HCT116 (cell line): ENCODE measurements around the gene PIGH. TPM values are rescaled to one million over a fixed set of nuclear protein-coding genes. Genes with fewer than 3 reads are reported as not detected.

Source experiments
- ATAC-seq: fragments of 200-7000 bp; cut with Tn5 transposase; 2 replicates; pipeline ENCODE4 v1.9.1; 2020; ENCODE audit warnings: mild to moderate bottlenecking, moderate library complexity
- BruUV-seq: library from RNA; stranded (reverse); fragments of 400-500 nt; replicated peaks from 2 replicates; lab custom pipeline; 2021; lab: Mats Ljungman, UMichigan
- CTCF ChIA-PET: fragments of 300-600 bp; sonication (Branson Sonifier 250); formaldehyde crosslinking; loops from one replicate; lab custom pipeline; 2021; ENCODE audit warnings: antibody characterized with exemption; lab: Charles Lee
- POLR2A ChIA-PET: fragments of 300-600, 350-600 bp; sonication (Branson Sonifier 250); formaldehyde crosslinking; loops from one replicate; lab custom pipeline; 2021; ENCODE audit warnings: antibody characterized with exemption; lab: Charles Lee
- RAD21 ChIA-PET, 2 experiments: fragments of 300-600 bp; sonication (Branson Sonifier 250); formaldehyde crosslinking; loops; one replicate each; lab custom pipeline; 2023; ENCODE audit warnings: low total read pairs in 2 of 2; ENCODE audit not compliant: uncharacterized antibody in 2 of 2, unreplicated experiment in 2 of 2, low non-redundant PET in 1 of 2; lab: Charles Lee
- DNase-seq: peaks from one replicate; pipeline ENCODE4 v3.0.0-alpha.2; 2010; ENCODE audit warnings: low read depth, low spot score
- H2AFZ ChIP-seq: fragments of 200-600 bp; shearing (Covaris generic), sonication (generic); 2 replicates; pipeline ENCODE4 v1.6.1; 2017; ENCODE audit warnings: low read depth, mixed run types, mixed read lengths, antibody characterized with exemption, low read length; ENCODE audit not compliant: poor library complexity, severe bottlenecking
- H3K27ac ChIP-seq: 2 replicates; pipeline ENCODE4 v1.5.1; 2012; ENCODE audit warnings: low read depth, low read length
- H3K27me3 ChIP-seq: fragments of 200-600 bp; sonication (generic); 2 replicates; pipeline ENCODE4 v1.6.1; 2016; ENCODE audit warnings: mixed run types, low read length, mixed read lengths; ENCODE audit not compliant: insufficient read depth
- H3K36me3 ChIP-seq, 2 experiments: fragments of 200-500 bp in 1 of 2; fragments of 200-600 bp in 1 of 2; sonication (Bioruptor generic) in 1 of 2; sonication (generic) in 1 of 2; 2 replicates each; pipeline versions ENCODE4 v1.5.1 to v1.6.1; 2014 to 2016; ENCODE audit warnings: low read length in 2 of 2, inconsistent platforms in 1 of 2, mixed read lengths in 1 of 2, mixed run types in 1 of 2; ENCODE audit not compliant: insufficient read depth in 2 of 2, control insufficient read depth in 1 of 2
- H3K4me1 ChIP-seq, 2 experiments: fragments of 200-600 bp in 1 of 2; sonication (generic) in 1 of 2; 2 replicates each; pipeline versions ENCODE4 v1.5.1 to v1.6.1; 2012 to 2017; ENCODE audit warnings: low read length in 2 of 2, inconsistent platforms in 1 of 2, mild to moderate bottlenecking in 1 of 2, mixed read lengths in 1 of 2, mixed run types in 1 of 2, moderate library complexity in 1 of 2; ENCODE audit not compliant: insufficient read depth in 2 of 2, control insufficient read depth in 1 of 2
- H3K4me2 ChIP-seq: fragments of 200-600 bp; sonication (generic); 2 replicates; pipeline ENCODE4 v1.6.1; 2017; ENCODE audit warnings: mixed run types, low read length, mixed read lengths
- H3K4me3 ChIP-seq, 2 experiments: fragments of 200-600 bp in 1 of 2; sonication (generic) in 1 of 2; replicated peaks in 1 of 2; 2 replicates each; pipeline ENCODE4 v1.5.1; 2011 to 2016; ENCODE audit warnings: low read length in 2 of 2, control low read depth in 1 of 2, low read depth in 1 of 2, mild to moderate bottlenecking in 1 of 2, mixed read lengths in 1 of 2, mixed run types in 1 of 2
- H3K79me2 ChIP-seq: fragments of 200-600 bp; sonication (generic); 2 replicates; pipeline ENCODE4 v1.6.1; 2017; ENCODE audit warnings: mild to moderate bottlenecking, mixed run types, low read length, moderate library complexity, mixed read lengths; ENCODE audit not compliant: insufficient read depth
- H3K9ac ChIP-seq: fragments of 200-600 bp; sonication (generic); 2 replicates; pipeline ENCODE4 v1.6.1; 2016; ENCODE audit warnings: low read length, mixed read lengths
- H3K9me2 ChIP-seq: fragments of 200-600 bp; sonication (generic), shearing (Covaris generic); 2 replicates; pipeline ENCODE4 v1.6.1; 2017; ENCODE audit warnings: mixed run types, mild to moderate bottlenecking, moderate library complexity; ENCODE audit not compliant: insufficient read depth
- H3K9me3 ChIP-seq, 2 experiments: fragments of 200-500 bp in 1 of 2; fragments of 200-600 bp in 1 of 2; sonication (Bioruptor generic) in 1 of 2; sonication (generic) in 1 of 2; 2 replicates each; pipeline ENCODE4 v1.6.1; 2014 to 2017; ENCODE audit warnings: low read length in 2 of 2, mixed read lengths in 2 of 2, inconsistent platforms in 1 of 2, low read depth in 1 of 2, mild to moderate bottlenecking in 1 of 2, mixed run types in 1 of 2, moderate library complexity in 1 of 2; ENCODE audit not compliant: control insufficient read depth in 1 of 2, insufficient read depth in 1 of 2
- H4K20me1 ChIP-seq: fragments of 200-600 bp; sonication (generic), shearing (Covaris generic); 2 replicates; pipeline ENCODE4 v1.6.1; 2017; ENCODE audit warnings: mixed run types, mild to moderate bottlenecking, moderate library complexity; ENCODE audit not compliant: insufficient read depth
- CEBPB ChIP-seq: IDR thresholded peaks from 2 replicates; pipeline ENCODE4 v1.6.1; 2012; ENCODE audit warnings: low read depth
- CTCF ChIP-seq, 3 experiments: fragments of 200-600 bp in 1 of 3; sonication (generic) in 1 of 3; IDR thresholded peaks in 2 of 3; conservative IDR thresholded peaks in 1 of 3; 2 replicates each; pipeline ENCODE4 v1.5.1; 2012 to 2017; ENCODE audit warnings: low read depth in 2 of 3, low read length in 2 of 3, antibody characterized with exemption in 1 of 3, borderline replicate concordance in 1 of 3, control low read depth in 1 of 3, mild to moderate bottlenecking in 1 of 3, mixed read lengths in 1 of 3, mixed run types in 1 of 3, moderate library complexity in 1 of 3; ENCODE audit not compliant: insufficient read depth in 1 of 3
- EGR1 ChIP-seq: IDR thresholded peaks from 2 replicates; pipeline ENCODE4 v1.6.1; 2012; ENCODE audit warnings: low read depth
- ELF1 ChIP-seq: IDR thresholded peaks from 2 replicates; pipeline ENCODE4 v1.6.1; 2012; ENCODE audit warnings: low read depth, borderline replicate concordance
- EZH2 ChIP-seq: fragments of 200-600 bp; sonication (generic); IDR thresholded peaks from 2 replicates; pipeline ENCODE4 v1.6.1; 2017; ENCODE audit warnings: antibody characterized with exemption, mixed run types
- JUND ChIP-seq: IDR thresholded peaks from 2 replicates; pipeline ENCODE4 v1.6.1; 2012
- MAX ChIP-seq: IDR thresholded peaks from 2 replicates; pipeline ENCODE4 v1.6.1; 2012
- POLR2A ChIP-seq: IDR thresholded peaks from 2 replicates; pipeline ENCODE4 v1.7.0; 2011; ENCODE audit warnings: borderline replicate concordance; ENCODE audit not compliant: insufficient read depth, insufficient read length; ENCODE audit errors: extremely low read depth
- POLR2AphosphoS5 ChIP-seq: IDR thresholded peaks from 2 replicates; pipeline ENCODE4 v1.6.1; 2011; ENCODE audit warnings: mild to moderate bottlenecking, low read depth, low read length, moderate library complexity
- RAD21 ChIP-seq: IDR thresholded peaks from 2 replicates; pipeline ENCODE4 v1.6.1; 2012; ENCODE audit warnings: low read depth, mild to moderate bottlenecking
- REST ChIP-seq: IDR thresholded peaks from 2 replicates; pipeline ENCODE4 v1.6.1; 2012; ENCODE audit warnings: low read depth
- SIN3A ChIP-seq: IDR thresholded peaks from 2 replicates; pipeline ENCODE4 v1.6.1; 2012; ENCODE audit warnings: low read depth
- SP1 ChIP-seq: IDR thresholded peaks from 2 replicates; pipeline ENCODE4 v1.6.1; 2012; ENCODE audit warnings: low read depth
- SRF ChIP-seq: IDR thresholded peaks from 2 replicates; pipeline ENCODE4 v1.6.1; 2012; ENCODE audit warnings: low read depth
- TCF7L2 ChIP-seq: IDR thresholded peaks from 2 replicates; pipeline ENCODE4 v1.7.0; 2011; ENCODE audit warnings: borderline replicate concordance, inconsistent platforms; ENCODE audit not compliant: insufficient read depth, insufficient read length; ENCODE audit errors: extremely low read depth
- ZBTB33 ChIP-seq: IDR thresholded peaks from 2 replicates; pipeline ENCODE4 v1.6.1; 2011; ENCODE audit warnings: mild to moderate bottlenecking, low read length, moderate library complexity; ENCODE audit not compliant: insufficient replicate concordance; ENCODE audit errors: extremely low read depth
- ZFX ChIP-seq: fragments of 450-650 bp; IDR thresholded peaks from 2 replicates; pipeline ENCODE4 v1.6.1; 2017
- ZNF274 ChIP-seq: fragments of 200-500 bp; sonication (Bioruptor generic); IDR thresholded peaks from 2 replicates; pipeline ENCODE4 v1.6.1; 2014; ENCODE audit warnings: mild to moderate bottlenecking, low read depth, low read length, inconsistent platforms
- intact Hi-C: fragments of 100-400 bp; cut with micrococcal nuclease; formaldehyde crosslinking; loops from 2 replicates; pipeline ENCODE4 v1.10.0; 2022
- total RNA-seq: library from RNA; stranded (reverse); gene quantifications from one replicate; pipeline ENCODE4 v1.2.1, GENCODE V29; 2021; ENCODE audit not compliant: unreplicated experiment

The PIGH gene
- total RNA-seq, 1 experiment from 2014 or later = 20.9 TPM

GRCh38 chr14:67569011-67569650 lies 30.9 kb downstream of the PIGH start:
- H3K9me3 ChIP-seq = no peaks in the 10 kb centered on the region
- H3K9me2 ChIP-seq = no peaks in the 10 kb centered on the region
- intact Hi-C loops = no loop called here
- ATAC-seq = no peak
- TF ChIP-seq CEBPB (no peak), EGR1 (no peak), SIN3A (no peak), CTCF (IDR thresholded peaks at IDR 0.05 in 2 of 3, conservative IDR thresholded peaks at IDR 0.05 in 1 of 3; ENCODE audit: borderline replicate concordance in 1 of 3, insufficient read depth in 1 of 3, low read depth in 2 of 3, low read length in 2 of 3) (no peak), RAD21 (no peak), SP1 (no peak), REST (no peak), ZFX (no peak), ZNF274 (no peak), SRF (no peak), ELF1 (no peak), POLR2AphosphoS5 (no peak), TCF7L2 (no peak), MAX (no peak), JUND (no peak), EZH2 (no peak), POLR2A (no peak), ZBTB33 (no peak)
- no peak overlapping the region for H3K27ac ChIP-seq
- no peak overlapping the region for H3K4me2 ChIP-seq
- H3K4me1 ChIP-seq = no peaks in the 10 kb centered on the region; a peak in 1 of 4 replicates
- CTCF ChIA-PET = interaction anchor here (1.8 to 3.5 kb wide), 2 partner anchors 42 to 142 kb away, joined by 5 to 78 read pairs; no protein-coding TSS in a partner anchor
- RAD21 ChIA-PET = no interaction called here
- POLR2A ChIA-PET = no interaction called here
- no TSS peak for BruUV-seq
- H3K4me3 ChIP-seq = no peak overlapping the region
- no peaks in the 10 kb centered on the region for H3K79me2 ChIP-seq
- 0 out of 4 replicates have a peak, but pooled peaks cover 0 to 2% of the 10 kb centered on the region in 2 experiments for H3K36me3 ChIP-seq
- H2AFZ ChIP-seq = no peak overlapping the region
- DNase-seq = no peak
- H3K9ac ChIP-seq = no peak overlapping the region
- no peaks in the 10 kb centered on the region for H3K27me3 ChIP-seq
- H4K20me1 ChIP-seq = no peaks in the 10 kb centered on the region
